Measurements from ENCODE around the gene PLCL2. TPM values are rescaled to one million over a fixed set of nuclear protein-coding genes. Genes with fewer than 3 reads are reported as not detected.

The PLCL2 gene
- total and polyA plus RNA-seq, 2 donors (not counting 3 experiments of a cell fraction or from before 2014, with no cell fraction given) = 2.3 to 10.7 TPM

- TF ChIP-seq CTCF (IDR thresholded peaks at IDR 0.05; ENCODE audit: extremely low read depth in 1 of 2, insufficient read depth in 1 of 2, low read depth in 1 of 2, low read length in 2 of 2) (no peak), GATA2 (IDR thresholded peaks at IDR 0.05; ENCODE audit: insufficient read depth, insufficient read length, low read depth, low read length) (no peak), EZH2 (IDR thresholded peaks at IDR 0.05; ENCODE audit: borderline replicate concordance, low read depth, low read length, severe bottlenecking) (no peak), FOS (IDR thresholded peaks at IDR 0.05; ENCODE audit: borderline replicate concordance, insufficient read depth, low read length) (no peak), POLR2AphosphoS5 (IDR thresholded peaks at IDR 0.05; ENCODE audit: insufficient read depth, low read depth, low read length) (no peak), MAX (IDR thresholded peaks at IDR 0.05; ENCODE audit: insufficient read depth, insufficient read length) (no peak), JUN (IDR thresholded peaks at IDR 0.05; ENCODE audit: borderline replicate concordance, insufficient read depth, insufficient read length, low read depth) (no peak)
- Histone ChIP-seq H3K27me3 (ENCODE audit: control insufficient read depth in 2 of 2, insufficient read depth in 2 of 2, low read length in 2 of 2) (no peaks in the 10 kb centered on the region), H3K36me3 (ENCODE audit: control insufficient read depth in 2 of 2, extremely low read depth in 1 of 2, insufficient read depth in 2 of 2, low read length in 2 of 2) (no peaks in the 10 kb centered on the region), H3K9ac (replicated peaks; ENCODE audit: extremely low read depth, insufficient read depth, low read length) (no peak overlapping the region), H3K4me2 (ENCODE audit: insufficient read depth, low read length) (no peak overlapping the region), H3K79me2 (ENCODE audit: control insufficient read depth, insufficient read depth, low read length) (no peaks in the 10 kb centered on the region), H2AFZ (ENCODE audit: low read depth, low read length) (no peak overlapping the region), H3K9me1 (replicated peaks; ENCODE audit: control insufficient read depth, extremely low read depth, insufficient read depth, low read length) (no peaks in the 10 kb centered on the region), H3K4me3 (replicated peaks in 1 of 3; ENCODE audit: insufficient read depth in 1 of 3, low read depth in 1 of 3, low read length in 3 of 3) (no peak overlapping the region), H3K27ac (ENCODE audit: insufficient read depth, low read depth, low read length) (no peak overlapping the region), H4K20me1 (replicated peaks; ENCODE audit: control insufficient read depth, extremely low read depth, insufficient read depth, low read length) (no peaks in the 10 kb centered on the region), H3K4me1 (ENCODE audit: control insufficient read depth, extremely low read depth, insufficient read depth, low read length) (no peaks in the 10 kb centered on the region), H3K9me3 (replicated peaks; ENCODE audit: control insufficient read depth, insufficient read depth, low read length) (no peaks in the 10 kb centered on the region)
- no peak for DNase-seq (ENCODE audit: low read depth, low spot score)
- CTCF ChIA-PET = interaction anchor here (0.6 kb wide), 1 partner anchor 15 kb away, joined by 3 read pairs; no protein-coding TSS in a partner anchor
- dilution Hi-C loops (cut with MboI; ENCODE audit: extremely low pct_ligation_motif_present, low sequenced_read_pairs) = no loop called here
- POLR2A ChIA-PET = no interaction called here
- FAIRE-seq = no peak
- BruUV-seq (replicated peaks) = no TSS peak
- intact Hi-C loops (cut with micrococcal nuclease) = no loop called here
Measured at GRCh38 chr3:16936676-16937230, 52.0 kb downstream of the PLCL2 start.
